SK-N-MC (cell line): ENCODE data around the gene GID8.

ENCODE experiments used
- DNase-seq: peaks from one replicate; pipeline ENCODE4 v3.0.0-alpha.2; 2011; ENCODE audit warnings: low read depth, low spot score
- H3K27ac ChIP-seq: fragments of 200-600 bp; sonication (generic); 2 replicates; pipeline ENCODE4 v1.5.1; 2016; ENCODE audit warnings: mixed run types
- H3K36me3 ChIP-seq: fragments of 200-600 bp; sonication (generic); 2 replicates; pipeline ENCODE4 v1.6.1; 2017; ENCODE audit warnings: antibody characterized with exemption, low read length, mixed read lengths; ENCODE audit not compliant: insufficient read depth
- H3K4me3 ChIP-seq: fragments of 200-600 bp; sonication (generic); 2 replicates; pipeline ENCODE4 v1.5.1; 2016
- H3K9ac ChIP-seq: fragments of 200-600 bp; sonication (generic); 2 replicates; pipeline ENCODE4 v1.8.0; 2017; ENCODE audit warnings: mixed run types, mixed read lengths; ENCODE audit not compliant: insufficient read length
- H3K9me3 ChIP-seq: fragments of 200-600 bp; sonication (generic); 2 replicates; pipeline ENCODE4 v1.6.1; 2017; ENCODE audit warnings: low read depth, mild to moderate bottlenecking, antibody characterized with exemption, low read length, moderate library complexity, mixed read lengths
- EZH2 ChIP-seq: fragments of 200-600 bp; sonication (generic); IDR thresholded peaks from one replicate; pipeline ENCODE4 v1.6.1; 2017; ENCODE audit warnings: antibody characterized with exemption
- FOXP2 ChIP-seq: optimal IDR thresholded peaks from 2 replicates; pipeline ENCODE3; 2011; ENCODE audit warnings: mild to moderate bottlenecking, moderate library complexity; ENCODE audit not compliant: insufficient read depth; ENCODE audit errors: extremely low read length, control extremely low read depth
- POLR2AphosphoS5 ChIP-seq: IDR thresholded peaks from 2 replicates; pipeline ENCODE4 v1.6.1; 2012; ENCODE audit warnings: mild to moderate bottlenecking, low read depth, low read length, borderline replicate concordance

Gene GID8

GRCh38 chr20:62943396-62943795, 5.4 kb downstream of the GID8 start:
- DNase-seq, result no peak
- Histone ChIP-seq H3K9ac (no peak overlapping the region), H3K27ac (no peak overlapping the region), H3K36me3 (peaks cover 52% of the 10 kb centered on the region), H3K4me3 (no peak overlapping the region), H3K9me3 (no peaks in the 10 kb centered on the region)
- TF ChIP-seq EZH2 (no peak), POLR2AphosphoS5 (no peak), FOXP2 (no peak)

GRCh38 chr20:62944184-62944583, 6.2 kb downstream of the GID8 start:
- TF ChIP-seq EZH2 (no peak), POLR2AphosphoS5 (no peak), FOXP2 (no peak)
- Histone ChIP-seq H3K4me3 (no peak overlapping the region), H3K9me3 (no peaks in the 10 kb centered on the region), H3K36me3 (peaks cover 52% of the 10 kb centered on the region), H3K9ac (no peak overlapping the region), H3K27ac (no peak overlapping the region)
- DNase-seq, result no peak

- Histone ChIP-seq H3K27ac (no peak overlapping the region), H3K9ac (no peak overlapping the region)
These were observed 6.8 kb downstream of the GID8 start for GRCh38 chr20:62944746-62945145.

GRCh38 chr20:62945771-62946339, 7.9 kb downstream of the GID8 start:
- H3K9ac ChIP-seq, result no peak overlapping the region
- DNase-seq, result no peak
- no peaks in the 10 kb centered on the region for H3K9me3 ChIP-seq
- TF ChIP-seq EZH2, result no peak
- no peak for TF ChIP-seq FOXP2
- no peak for TF ChIP-seq POLR2AphosphoS5
- H3K27ac ChIP-seq, result no peak overlapping the region
- H3K4me3 ChIP-seq, result no peak overlapping the region
- peaks cover 52% of the 10 kb centered on the region for H3K36me3 ChIP-seq

More at GRCh38 chr20:62944746-62945145, 6.8 kb downstream of the GID8 start:
- peaks cover 52% of the 10 kb centered on the region for H3K36me3 ChIP-seq
- H3K4me3 ChIP-seq, result no peak overlapping the region
- H3K9me3 ChIP-seq, result no peaks in the 10 kb centered on the region
- TF ChIP-seq POLR2AphosphoS5 (no peak), FOXP2 (no peak), EZH2 (no peak)
- no peak for DNase-seq

GRCh38 chr20:62946918-62947317, 9.0 kb downstream of the GID8 start:
- TF ChIP-seq FOXP2 (no peak), EZH2 (no peak)
- no peak for DNase-seq
- Histone ChIP-seq H3K9me3 (no peaks in the 10 kb centered on the region), H3K9ac (no peak overlapping the region), H3K4me3 (no peak overlapping the region), H3K27ac (no peak overlapping the region), H3K36me3 (peaks cover 44% of the 10 kb centered on the region)

- TF ChIP-seq FOXP2, result no peak
- no peak for TF ChIP-seq POLR2AphosphoS5
- TF ChIP-seq EZH2, result no peak
- H3K9me3 ChIP-seq, result no peaks in the 10 kb centered on the region
- DNase-seq, result no peak
- no peak overlapping the region for H3K4me3 ChIP-seq
- no peak overlapping the region for H3K9ac ChIP-seq
- peaks cover 41% of the 10 kb centered on the region for H3K36me3 ChIP-seq
- no peak overlapping the region for H3K27ac ChIP-seq
These were observed 9.8 kb downstream of the GID8 start for GRCh38 chr20:62947532-62948300.

- no peak for DNase-seq
- no peak for TF ChIP-seq EZH2
- TF ChIP-seq FOXP2, result no peak
- no peak for TF ChIP-seq POLR2AphosphoS5
- peaks cover 25% of the 10 kb centered on the region for H3K36me3 ChIP-seq
- no peak overlapping the region for H3K9ac ChIP-seq
- no peak overlapping the region for H3K27ac ChIP-seq
- no peak overlapping the region for H3K4me3 ChIP-seq
- no peaks in the 10 kb centered on the region for H3K9me3 ChIP-seq
These were observed 11.3 kb downstream of the GID8 start for GRCh38 chr20:62949153-62949821.

GRCh38 chr20:62949962-62950361, 12.0 kb downstream of the GID8 start:
- Histone ChIP-seq H3K27ac (no peak overlapping the region), H3K4me3 (no peak overlapping the region), H3K9me3 (no peaks in the 10 kb centered on the region), H3K9ac (no peak overlapping the region), H3K36me3 (peaks cover 18% of the 10 kb centered on the region; the same call in 1 of the 2 replicates)
- no peak for TF ChIP-seq POLR2AphosphoS5
- TF ChIP-seq EZH2, result no peak
- TF ChIP-seq FOXP2, result no peak
- DNase-seq, result no peak
